Aorta (tissue), 5 donors: ENCODE measurements around the gene MRPL23. TPM values are rescaled to one million over a fixed set of nuclear protein-coding genes. Genes with fewer than 3 reads are reported as not detected.

ENCODE experiments used
- ATAC-seq: fragments of 200-7000 bp; cut with Tn5 transposase; one replicate; pipeline ENCODE4 v1.9.1; 2022; ENCODE audit warnings: moderate library complexity; ENCODE audit not compliant: low FRiP score
- DNase-seq, 2 donors: peaks; one replicate each; pipeline ENCODE4 v3.0.0-alpha.2; 2020
- H3K27ac ChIP-seq, 2 donors: one replicate each; pipeline ENCODE4 v1.5.1; 2013; ENCODE audit warnings: low read length in 2 of 2, mild to moderate bottlenecking in 2 of 2, moderate library complexity in 2 of 2, control low read depth in 1 of 2, inconsistent platforms in 1 of 2, low read depth in 1 of 2
- H3K27me3 ChIP-seq, 2 donors: one replicate each; pipeline ENCODE4 v1.6.1; 2013; ENCODE audit warnings: control low read depth in 1 of 2, low read length in 1 of 2, mild to moderate bottlenecking in 1 of 2, moderate library complexity in 1 of 2; ENCODE audit not compliant: insufficient read depth in 2 of 2, control insufficient read depth in 1 of 2
- H3K36me3 ChIP-seq, 2 donors: one replicate each; pipeline ENCODE4 v1.6.1; 2013; ENCODE audit warnings: control low read depth in 1 of 2, low read length in 1 of 2, mild to moderate bottlenecking in 1 of 2; ENCODE audit not compliant: insufficient read depth in 2 of 2, control insufficient read depth in 1 of 2
- H3K4me1 ChIP-seq, 2 donors: one replicate each; pipeline ENCODE4 v1.6.1; 2013; ENCODE audit warnings: low read length in 2 of 2, control low read depth in 1 of 2, mild to moderate bottlenecking in 1 of 2, moderate library complexity in 1 of 2; ENCODE audit not compliant: insufficient read depth in 2 of 2, control insufficient read depth in 1 of 2
- H3K4me3 ChIP-seq, 2 donors: one replicate each; pipeline ENCODE4 v1.5.1; 2013; ENCODE audit warnings: low read length in 2 of 2, control low read depth in 1 of 2, mild to moderate bottlenecking in 1 of 2
- H3K9me3 ChIP-seq: one replicate; pipeline ENCODE4 v1.6.1; 2013; ENCODE audit warnings: mild to moderate bottlenecking, low read length; ENCODE audit not compliant: control insufficient read depth
- WGBS, 2 donors: extraction: QIAGEN DNeasy Blood & Tissue Kit; methylation state at CpG; one replicate each; pipeline ENCODE4 v1.1.7; 2013; 5-methylcytosine and 5-hydroxymethylcytosine counted together
- intact Hi-C, 2 donors: fragments of 100-400 bp; cut with DNase I; formaldehyde crosslinking; loops; one replicate each; pipeline versions ENCODE4 v1.14.2 to v1.15.0; 2022
- polyA plus RNA-seq, 2 donors: library from polyadenylated mRNA; stranded (reverse); fragments of 200-250 nt; gene quantifications; one replicate each; pipeline ENCODE4 v1.2.3, GENCODE V29; 2013
- total RNA-seq, 2 donors: library from RNA; stranded (reverse); fragmentation: NEBNext Ultra II Directional; extraction: Animal tissue kit (Norgen Biotek cat#: 25700); gene quantifications; one replicate each; pipeline ENCODE4 v1.2.1, GENCODE V29; 2021
- donor health status: healthy with polysubstance abuse.
- donor health status: Bipolar disorder and iron deficiency.
- donor health status: DM: no; HTN: no; CAD: no.
- donor health status: DM: no; HTN: no; CAD: no.
- donor health status: DM: yes; HTN: yes; CAD: no.

Gene MRPL23
- total and polyA plus RNA-seq, 4 donors, result 23.4 to 143 (median 63.1) TPM

DNA sequence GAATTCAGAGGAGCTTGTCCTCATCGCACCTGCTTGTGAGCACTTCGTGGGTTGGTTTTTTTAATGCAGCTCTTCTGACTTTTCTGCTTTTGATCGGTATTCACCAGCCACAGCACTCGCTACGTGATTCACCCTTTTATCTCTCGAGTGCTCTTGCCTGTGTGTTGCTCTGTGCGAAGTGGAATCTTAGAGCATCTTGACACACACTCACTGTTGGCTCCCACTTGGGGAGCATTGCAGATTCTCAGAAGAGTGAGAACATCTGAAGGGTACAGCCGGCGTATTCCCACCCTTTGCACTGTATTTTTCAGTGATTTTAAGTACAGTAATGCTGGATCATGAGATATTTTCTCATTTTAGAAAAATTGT, 16.7 kb upstream of the MRPL23 start:
- Histone ChIP-seq H3K36me3 (no peaks in the 10 kb centered on the region), H3K4me3 (no peak overlapping the region), H3K27me3 (no peaks in the 10 kb centered on the region), H3K4me1 (no peaks in the 10 kb centered on the region), H3K9me3 (no peaks in the 10 kb centered on the region), H3K27ac (no peak overlapping the region)
- intact Hi-C loops, result no loop called here
- 94 to 97% methylated on average over 9 of the region's 9 CpGs for WGBS, 2 donors
- ATAC-seq (no peak), DNase-seq (peak in 1 of 2 donors; percentile 21)

DNA sequence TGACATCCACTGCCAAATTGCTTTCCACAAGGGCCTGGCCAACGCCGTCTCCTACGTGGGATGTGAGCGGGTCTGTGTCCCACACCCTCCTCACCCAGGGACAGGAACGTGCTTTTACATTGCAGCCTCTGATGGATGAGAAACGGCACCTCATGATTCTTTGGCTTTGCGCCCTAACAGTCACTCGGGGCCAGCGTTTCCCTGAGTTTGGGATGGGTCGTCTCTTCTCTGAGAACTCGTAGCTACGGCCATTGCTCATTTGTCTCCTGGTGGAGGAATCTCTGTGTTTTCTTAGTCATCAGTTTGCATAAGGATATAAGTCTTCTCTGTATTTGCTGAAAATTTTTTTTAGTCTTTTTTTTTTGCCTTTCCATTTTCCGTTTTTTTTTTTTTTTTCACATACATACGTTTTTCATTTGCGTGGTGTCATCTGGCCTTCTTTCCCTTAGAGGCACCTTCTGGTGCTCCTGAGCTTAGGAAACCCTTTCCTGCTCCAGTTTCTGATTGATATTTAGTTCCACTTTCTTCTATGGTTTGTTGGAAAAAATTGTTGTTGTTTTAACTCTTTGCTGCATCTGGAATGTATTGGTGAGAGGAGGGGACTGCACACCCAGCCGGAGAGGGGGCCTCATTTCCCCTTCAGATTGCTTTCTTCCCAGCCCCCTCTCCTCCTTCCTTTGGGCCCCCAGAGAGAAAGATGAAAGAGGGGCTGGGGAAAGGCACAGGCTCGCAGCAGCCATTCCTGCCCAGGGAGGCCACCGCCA, 15.6 kb upstream of the MRPL23 start:
- H3K36me3 ChIP-seq, result no peaks in the 10 kb centered on the region
- H3K27me3 ChIP-seq, result no peaks in the 10 kb centered on the region
- ATAC-seq (peak; percentile 20), DNase-seq (peak; percentile 70 to 76)
- WGBS, 2 donors, result 29 to 31% methylated on average over 18 of the region's 18 CpGs
- no peak overlapping the region for H3K27ac ChIP-seq
- no peaks in the 10 kb centered on the region for H3K4me1 ChIP-seq
- intact Hi-C loops, result no loop called here
- H3K9me3 ChIP-seq, result no peaks in the 10 kb centered on the region
- H3K4me3 ChIP-seq, result no peak overlapping the region

DNA sequence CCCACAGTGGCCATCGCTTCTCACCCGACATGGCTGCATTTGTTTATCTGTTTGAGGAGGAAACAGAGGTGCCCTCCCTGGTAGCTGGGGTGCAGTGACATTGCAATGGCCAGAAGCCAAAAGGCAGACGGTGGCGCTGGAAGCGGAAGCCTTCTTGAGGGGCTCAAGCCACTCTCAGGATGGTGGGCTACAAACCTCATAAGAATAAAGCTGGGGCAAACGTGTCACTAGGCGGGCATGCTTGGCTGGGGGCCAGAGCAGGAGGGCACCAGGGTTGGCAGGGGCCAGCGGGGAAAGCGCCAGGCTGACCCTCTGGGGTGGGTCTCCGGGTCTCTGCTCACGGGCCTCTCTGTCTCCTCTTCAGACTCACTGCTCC, 15.0 kb upstream of the MRPL23 start:
- DNase-seq (peak; percentile 40 to 69), ATAC-seq (no peak)
- no peaks in the 10 kb centered on the region for H3K9me3 ChIP-seq
- 88 to 93% methylated on average over 11 of the region's 11 CpGs for WGBS, 2 donors
- no peak overlapping the region for H3K4me3 ChIP-seq
- no peaks in the 10 kb centered on the region for H3K36me3 ChIP-seq
- intact Hi-C loops, result no loop called here
- H3K27ac ChIP-seq, result no peak overlapping the region
- no peaks in the 10 kb centered on the region for H3K4me1 ChIP-seq
- H3K27me3 ChIP-seq, result no peaks in the 10 kb centered on the region

DNA sequence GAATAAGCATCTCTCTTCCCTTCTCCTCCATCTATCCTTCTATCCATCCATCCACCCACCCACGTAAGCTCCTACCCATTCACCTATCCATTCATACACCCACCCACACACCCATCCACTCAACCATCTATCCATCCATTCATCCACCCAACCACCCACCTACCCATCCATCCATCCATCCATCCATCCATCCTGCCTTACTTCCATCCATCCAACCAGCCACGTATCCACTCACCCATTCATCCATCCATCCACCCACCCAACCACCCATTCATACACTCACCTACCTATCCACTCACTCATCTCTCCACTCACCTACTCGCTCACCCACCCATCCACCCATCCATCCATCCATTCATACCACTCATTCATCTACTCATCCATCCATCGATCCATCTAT, 14.5 kb upstream of the MRPL23 start:
- 99% methylated on average over 4 of the region's 4 CpGs for WGBS, 2 donors
- DNase-seq (no peak), ATAC-seq (no peak)
- Histone ChIP-seq H3K27ac (no peak overlapping the region), H3K36me3 (no peaks in the 10 kb centered on the region), H3K9me3 (no peaks in the 10 kb centered on the region), H3K4me1 (no peaks in the 10 kb centered on the region), H3K4me3 (no peak overlapping the region), H3K27me3 (no peaks in the 10 kb centered on the region)
- intact Hi-C loops, result no loop called here

DNA sequence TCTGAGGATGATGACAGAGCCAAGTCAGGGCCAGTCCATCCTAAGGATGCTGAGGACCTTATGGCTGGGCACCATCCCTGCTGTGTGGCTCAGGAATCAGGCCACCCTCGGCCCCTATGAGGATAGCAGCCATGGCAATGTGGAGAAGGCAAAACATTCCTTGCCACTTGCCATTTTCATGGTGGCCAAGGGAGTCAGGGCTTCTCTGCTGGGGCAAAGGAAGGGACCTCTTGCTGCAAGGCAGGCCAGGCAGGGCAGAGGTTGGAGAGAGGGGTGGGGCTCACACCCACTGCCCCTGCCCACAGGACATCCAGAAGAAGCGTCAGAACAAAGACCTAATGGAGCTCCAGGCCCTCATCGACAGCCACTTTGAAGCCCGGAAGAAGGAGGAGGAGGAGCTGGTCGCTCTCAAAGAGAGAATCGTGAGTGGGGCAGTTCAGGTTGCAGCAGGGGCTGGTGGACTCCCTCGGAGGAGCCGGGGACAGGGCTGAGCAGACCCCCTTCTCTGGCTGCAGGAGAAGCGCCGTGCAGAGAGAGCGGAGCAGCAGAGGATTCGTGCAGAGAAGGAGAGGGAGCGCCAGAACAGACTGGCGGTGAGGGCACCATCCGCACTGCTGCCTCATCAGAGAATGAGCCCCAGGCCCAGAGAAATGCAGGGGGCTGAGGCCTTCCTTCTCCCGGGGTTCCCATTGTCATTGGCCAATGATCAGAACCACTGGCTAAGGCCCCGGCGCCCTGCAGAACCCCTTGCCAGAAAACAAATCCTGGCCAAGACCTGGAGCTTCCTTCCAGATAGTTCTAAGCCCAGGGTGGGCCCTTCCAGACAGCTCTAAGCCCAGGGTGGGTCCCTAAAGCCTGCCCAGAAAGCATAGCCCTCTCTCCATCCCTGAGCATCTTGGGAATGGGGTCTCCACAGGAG, 13.5 kb upstream of the MRPL23 start:
- peak; percentile 33 to 53 for DNase-seq
- Histone ChIP-seq H3K36me3 (no peaks in the 10 kb centered on the region), H3K27ac (no peak overlapping the region), H3K9me3 (no peaks in the 10 kb centered on the region), H3K27me3 (no peaks in the 10 kb centered on the region), H3K4me3 (no peak overlapping the region), H3K4me1 (no peaks in the 10 kb centered on the region)
- no peak for ATAC-seq
- intact Hi-C loops, result no loop called here
- WGBS, 2 donors, result 88% methylated on average over 18 of the region's 18 CpGs

DNA sequence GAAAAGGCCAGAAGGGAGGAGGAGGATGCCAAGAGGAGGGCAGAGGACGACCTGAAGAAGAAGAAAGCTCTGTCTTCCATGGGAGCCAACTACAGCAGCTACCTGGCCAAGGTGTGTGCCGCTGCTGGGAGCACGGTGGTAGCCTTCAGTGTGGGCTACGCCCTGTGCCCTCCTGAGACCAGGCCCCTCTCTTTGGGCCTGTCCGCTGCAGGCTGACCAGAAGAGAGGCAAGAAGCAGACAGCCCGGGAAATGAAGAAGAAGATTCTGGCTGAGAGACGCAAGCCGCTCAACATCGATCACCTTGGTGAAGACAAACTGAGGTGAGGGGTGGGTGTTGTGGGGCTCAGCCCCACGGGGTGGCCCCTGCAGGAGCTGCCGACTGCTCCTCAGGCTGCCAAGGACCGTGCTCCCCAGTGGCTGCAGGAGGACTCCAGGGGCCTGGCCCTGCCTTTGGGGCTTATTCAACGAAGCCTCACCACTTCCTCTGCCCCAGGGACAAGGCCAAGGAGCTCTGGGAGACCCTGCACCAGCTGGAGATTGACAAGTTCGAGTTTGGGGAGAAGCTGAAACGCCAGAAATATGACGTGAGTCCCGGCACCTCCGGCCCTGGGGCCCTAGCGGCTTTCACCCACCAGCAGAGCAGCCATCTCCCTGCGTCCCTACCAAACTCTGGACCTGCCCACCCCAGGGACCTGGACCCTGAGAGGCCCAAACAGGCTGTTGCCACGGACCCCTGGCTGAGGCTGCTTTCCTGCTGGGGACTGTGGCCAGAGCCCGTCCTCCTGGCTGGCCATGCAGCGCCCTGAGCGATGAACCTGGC, 12.6 kb upstream of the MRPL23 start:
- 80 to 83% methylated on average over 24 of the region's 24 CpGs for WGBS, 2 donors
- DNase-seq, result peak; percentile 28 to 59

DNA sequence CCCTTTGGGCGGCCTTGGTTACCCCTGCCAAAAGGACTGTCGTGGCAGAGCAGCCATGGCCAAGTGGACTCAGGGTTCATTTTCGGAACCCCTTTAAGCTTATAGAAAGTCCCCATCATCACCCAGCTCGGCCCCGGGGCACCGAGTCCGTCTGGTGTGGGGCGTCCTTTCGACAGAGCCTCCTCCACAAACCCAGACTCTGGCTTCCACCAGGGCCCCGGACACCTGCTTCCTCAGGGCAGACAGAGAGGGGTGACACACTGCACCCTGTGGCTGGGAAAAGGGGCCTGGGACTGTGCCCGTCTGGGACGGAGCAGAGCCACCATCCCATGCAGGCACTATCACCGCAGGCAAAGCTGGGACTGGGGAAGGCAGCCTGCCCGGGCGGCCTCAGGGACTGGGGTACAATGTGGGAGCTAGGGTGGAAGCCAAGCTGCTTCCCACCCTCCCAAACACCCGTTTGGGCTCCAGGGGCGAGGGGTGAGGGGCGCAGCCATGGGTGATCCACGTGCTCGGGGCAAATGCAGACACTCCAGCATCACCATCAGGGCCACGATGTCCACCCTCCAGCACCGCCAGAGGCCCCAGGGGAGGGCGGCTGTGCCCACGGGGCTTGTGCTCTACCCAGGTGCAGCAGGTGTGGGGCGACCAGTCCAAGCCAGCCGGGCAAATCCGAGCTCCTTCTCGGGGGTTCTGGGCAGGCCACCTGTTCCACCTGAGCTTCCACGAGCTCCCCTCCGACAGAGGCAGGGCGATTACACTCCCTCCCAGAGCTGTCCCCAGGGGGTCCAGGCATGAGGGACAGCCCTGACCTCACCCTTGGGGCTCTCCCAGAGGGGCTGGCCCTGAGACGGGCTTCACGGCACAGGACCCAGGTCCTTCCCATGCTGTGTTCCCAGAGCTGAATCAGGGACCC, 11.7 kb upstream of the MRPL23 start:
- ATAC-seq, result no peak
- 90 to 91% methylated on average over 27 to 33 of the region's 33 CpGs for WGBS, 2 donors

More for the DNA sequence above, 12.6 kb upstream of the MRPL23 start:
- intact Hi-C loops, result no loop called here
- Histone ChIP-seq H3K27ac (no peak overlapping the region), H3K27me3 (no peaks in the 10 kb centered on the region), H3K4me1 (no peaks in the 10 kb centered on the region), H3K9me3 (no peaks in the 10 kb centered on the region), H3K4me3 (no peak overlapping the region), H3K36me3 (no peaks in the 10 kb centered on the region)
- no peak for ATAC-seq

More for the DNA sequence above, 11.7 kb upstream of the MRPL23 start:
- Histone ChIP-seq H3K36me3 (no peaks in the 10 kb centered on the region), H3K9me3 (no peaks in the 10 kb centered on the region), H3K4me3 (no peak overlapping the region), H3K27me3 (no peaks in the 10 kb centered on the region), H3K4me1 (no peaks in the 10 kb centered on the region), H3K27ac (no peak overlapping the region)
- intact Hi-C loops, result no loop called here
- DNase-seq, result peak; percentile 46 to 62
